ENCODE measurements around the gene SHISA3.

DNA sequence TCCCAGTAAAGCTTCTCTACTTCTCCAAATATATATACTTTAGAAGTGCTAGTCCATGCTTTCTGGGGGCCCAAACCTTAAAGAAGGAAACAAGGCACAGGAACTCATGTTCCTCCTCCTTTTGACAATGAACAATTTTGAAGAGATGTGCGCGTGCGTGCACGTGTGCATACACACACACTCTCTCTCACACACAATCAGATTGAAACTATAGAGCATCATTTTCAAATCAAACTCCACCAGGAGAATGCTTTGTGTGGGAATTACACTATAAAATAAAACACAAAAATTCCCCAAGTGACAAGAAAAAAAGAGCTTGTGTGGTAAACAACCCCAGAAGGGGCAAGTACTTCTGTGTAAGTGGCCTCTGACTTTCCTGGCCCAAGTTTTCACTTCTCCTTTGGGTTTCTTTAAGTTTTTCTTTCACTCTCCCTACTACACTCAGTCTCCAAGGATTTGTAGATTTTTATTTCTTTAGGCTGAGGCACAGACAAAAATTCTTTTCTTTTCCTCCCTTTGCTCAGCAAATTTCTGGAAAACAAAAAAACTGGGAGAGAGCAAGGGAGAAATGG, 46.6 kb upstream of the SHISA3 start:
- TF ChIP-seq ZSCAN5A (tag by site-specific recombination; IDR thresholded peaks at IDR 0.05) (no peak), ZNF423 (tag by site-specific recombination; IDR thresholded peaks at IDR 0.05) (no peak), ZFP41 (tag by site-specific recombination; IDR thresholded peaks at IDR 0.05; ENCODE audit: borderline replicate concordance) (no peak), ZNF785 (tag by site-specific recombination; IDR thresholded peaks at IDR 0.05) (no peak)
